Uterus (tissue), 2 donors: Measurements from ENCODE around the gene SLC35F3.

ENCODE experiments used
- POLR2A ChIP-seq, 2 donors: fragments of 450-650 bp; IDR thresholded peaks; one replicate each; pipeline ENCODE4 v1.6.1; 2016; ENCODE audit warnings: antibody characterized with exemption in 2 of 2, mild to moderate bottlenecking in 1 of 2, moderate library complexity in 1 of 2
- TF ChIP-seq, protein P1 (sequence below), 4 experiments: fragments of 200-600 bp in 2 of 4; fragments of 450-650 bp in 2 of 4; sonication (generic) in 2 of 4; IDR thresholded peaks; one replicate each; pipeline ENCODE4 v1.5.1; 2016 to 2019; ENCODE audit warnings: antibody characterized with exemption in 4 of 4, mild to moderate bottlenecking in 2 of 4, moderate library complexity in 1 of 4

DNA sequence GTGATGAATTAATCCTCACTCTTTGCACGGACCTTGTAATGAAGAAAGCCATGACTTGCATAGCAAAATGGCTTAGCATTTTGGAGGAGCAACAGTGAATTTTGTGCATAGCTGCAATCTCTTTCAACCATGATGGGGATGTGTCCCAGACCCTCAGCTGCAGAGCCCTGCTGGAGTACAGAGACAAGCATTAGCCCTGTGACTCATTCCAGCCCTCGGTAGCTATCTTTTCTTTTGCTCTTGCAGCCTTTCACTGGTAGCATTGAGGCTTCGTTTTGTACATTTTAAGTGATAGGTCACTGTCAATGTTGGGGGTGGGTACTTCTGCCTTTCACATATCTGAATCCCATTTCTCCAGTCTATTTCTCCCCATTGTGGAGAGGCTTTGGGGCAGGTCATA lies 58.4 kb downstream of the SLC35F3 start:
- TF ChIP-seq, protein P1, sequence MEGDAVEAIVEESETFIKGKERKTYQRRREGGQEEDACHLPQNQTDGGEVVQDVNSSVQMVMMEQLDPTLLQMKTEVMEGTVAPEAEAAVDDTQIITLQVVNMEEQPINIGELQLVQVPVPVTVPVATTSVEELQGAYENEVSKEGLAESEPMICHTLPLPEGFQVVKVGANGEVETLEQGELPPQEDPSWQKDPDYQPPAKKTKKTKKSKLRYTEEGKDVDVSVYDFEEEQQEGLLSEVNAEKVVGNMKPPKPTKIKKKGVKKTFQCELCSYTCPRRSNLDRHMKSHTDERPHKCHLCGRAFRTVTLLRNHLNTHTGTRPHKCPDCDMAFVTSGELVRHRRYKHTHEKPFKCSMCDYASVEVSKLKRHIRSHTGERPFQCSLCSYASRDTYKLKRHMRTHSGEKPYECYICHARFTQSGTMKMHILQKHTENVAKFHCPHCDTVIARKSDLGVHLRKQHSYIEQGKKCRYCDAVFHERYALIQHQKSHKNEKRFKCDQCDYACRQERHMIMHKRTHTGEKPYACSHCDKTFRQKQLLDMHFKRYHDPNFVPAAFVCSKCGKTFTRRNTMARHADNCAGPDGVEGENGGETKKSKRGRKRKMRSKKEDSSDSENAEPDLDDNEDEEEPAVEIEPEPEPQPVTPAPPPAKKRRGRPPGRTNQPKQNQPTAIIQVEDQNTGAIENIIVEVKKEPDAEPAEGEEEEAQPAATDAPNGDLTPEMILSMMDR (IDR thresholded peaks at IDR 0.05), result no peak
- TF ChIP-seq POLR2A (IDR thresholded peaks at IDR 0.05), result no peak
